Rectal smooth muscle tissue (tissue), 1 donor: ENCODE measurements around the gene POLR1D.
A peak's percentile ranks its signal among the peaks of the same experiment; 100 is the strongest.

Experiments
- H3K27ac ChIP-seq: one replicate; pipeline ENCODE4 v1.7.0; 2013; ENCODE audit warnings: low read depth, low read length, inconsistent platforms
- H3K27me3 ChIP-seq: one replicate; pipeline ENCODE4 v1.7.0; 2013; ENCODE audit warnings: low read length; ENCODE audit not compliant: control insufficient read depth, insufficient read depth
- H3K36me3 ChIP-seq: one replicate; pipeline ENCODE4 v1.7.0; 2013; ENCODE audit warnings: low read length; ENCODE audit not compliant: control insufficient read depth, insufficient read depth
- H3K4me1 ChIP-seq: one replicate; pipeline ENCODE4 v1.7.0; 2013; ENCODE audit warnings: low read length; ENCODE audit not compliant: control insufficient read depth, insufficient read depth
- H3K4me3 ChIP-seq: one replicate; pipeline ENCODE4 v1.7.0; 2013; ENCODE audit warnings: low read length
- H3K9ac ChIP-seq: one replicate; pipeline ENCODE4 v1.7.0; 2013; ENCODE audit warnings: low read length

The POLR1D gene, protein sequence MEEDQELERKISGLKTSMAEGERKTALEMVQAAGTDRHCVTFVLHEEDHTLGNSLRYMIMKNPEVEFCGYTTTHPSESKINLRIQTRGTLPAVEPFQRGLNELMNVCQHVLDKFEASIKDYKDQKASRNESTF

DNA sequence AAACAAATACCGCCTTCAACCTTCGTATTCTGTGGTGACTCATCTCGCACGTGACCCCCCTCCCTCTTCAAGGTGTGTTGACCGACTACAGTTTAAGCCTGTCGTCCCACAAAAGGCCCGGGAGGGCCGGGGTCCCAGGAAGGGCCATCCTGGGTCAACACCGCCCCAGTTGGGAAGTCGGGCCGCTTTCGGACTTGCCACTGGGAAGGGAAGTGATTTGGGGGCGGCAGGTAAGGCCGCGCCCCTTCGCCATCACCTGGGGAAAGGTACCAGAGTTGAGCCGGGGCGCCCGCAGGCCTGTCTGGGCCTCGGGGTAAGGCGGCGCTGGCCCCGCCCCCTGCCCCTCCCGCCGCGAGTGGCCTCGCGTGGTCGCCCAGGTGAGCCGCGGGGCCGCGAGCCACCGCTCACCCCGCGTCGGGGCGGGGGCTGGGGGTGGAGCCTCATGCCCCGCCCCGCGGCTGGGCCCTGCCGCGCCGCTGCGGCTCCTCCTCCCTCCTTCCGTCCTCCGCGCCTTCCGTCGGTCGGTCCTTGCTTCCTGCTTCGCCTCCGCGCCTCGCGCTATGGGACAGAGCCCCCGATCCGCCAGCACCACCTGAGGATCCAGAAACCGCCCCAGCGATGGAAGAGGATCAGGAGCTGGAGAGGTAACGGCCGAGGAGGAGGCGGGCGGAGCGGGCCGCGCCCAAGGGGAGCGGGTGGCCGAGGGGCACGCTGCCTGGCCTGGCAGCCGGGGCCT lies at the start of gene POLR1D:
POLR1D (plus strand) TSS at position 527 of the 736 bp plus-strand sequence; CDS start at position 619, 92 bp downstream.
- peak within 1 kb of the TSS; percentile 84 for H3K4me3 ChIP-seq
- peak within 1 kb of the TSS; percentile 92 for H3K27ac ChIP-seq
- peaks cover 8% of the 10 kb centered on the region for H3K4me1 ChIP-seq
- H3K27me3 ChIP-seq, result no peaks in the 10 kb centered on the region
- no peaks in the 10 kb centered on the region for H3K36me3 ChIP-seq
- peak within 1 kb of the TSS; percentile 97 for H3K9ac ChIP-seq

DNA sequence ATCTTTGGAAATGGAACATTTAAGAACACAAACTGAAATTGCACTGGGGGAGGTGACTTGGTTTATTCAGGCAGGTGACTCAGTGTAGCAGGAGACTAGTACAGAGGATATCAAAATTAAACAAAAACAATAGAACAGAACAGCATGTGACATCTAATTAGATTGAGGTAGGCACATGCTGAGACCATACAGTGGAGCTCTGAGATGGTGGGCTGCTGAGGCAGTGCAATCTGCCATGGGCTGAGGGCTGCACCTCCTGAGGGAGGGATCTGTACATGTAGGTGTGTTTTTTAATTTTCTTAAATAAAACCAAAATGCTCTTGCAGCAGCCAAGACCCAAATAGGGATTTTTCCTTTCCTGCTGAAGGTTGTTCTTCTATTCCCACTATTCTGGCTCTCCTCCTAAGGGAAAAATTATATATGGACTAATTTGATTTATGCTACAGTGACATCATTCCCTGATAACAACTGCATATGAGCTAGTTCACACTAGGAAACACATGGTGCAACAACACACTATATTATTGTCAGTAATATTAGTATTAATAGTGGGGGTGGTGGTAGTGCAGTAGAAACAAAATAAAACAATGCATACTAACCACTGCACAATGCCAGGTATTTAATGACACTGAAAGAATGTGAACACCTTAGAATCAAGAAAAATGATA lies 49.3 kb upstream of the POLR1D start:
- Histone ChIP-seq H3K27me3 (no peaks in the 10 kb centered on the region), H3K27ac (no peak overlapping the region), H3K9ac (no peak overlapping the region), H3K4me3 (no peak overlapping the region), H3K36me3 (peaks cover 7% of the 10 kb centered on the region), H3K4me1 (no peaks in the 10 kb centered on the region)

DNA sequence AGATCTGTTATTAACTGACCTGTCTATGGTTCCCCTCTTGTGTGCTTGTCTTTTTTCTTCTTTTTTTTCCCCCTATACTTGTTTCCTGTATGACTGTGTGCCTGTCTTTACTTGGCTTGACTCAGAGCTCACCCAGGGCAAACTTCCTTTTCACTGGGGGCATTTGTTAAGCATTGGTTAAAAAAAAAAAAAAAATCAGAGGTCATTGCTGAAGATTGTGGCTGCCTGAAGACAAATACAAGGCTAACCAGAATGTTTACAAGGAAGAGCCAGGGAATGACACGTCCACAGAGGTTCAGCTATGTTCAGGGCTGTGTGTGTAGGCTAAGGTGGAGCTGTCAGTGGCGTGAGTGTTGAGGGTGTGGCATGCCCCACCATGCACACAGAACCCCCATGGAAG lies 48.4 kb upstream of the POLR1D start:
- H3K4me3 ChIP-seq, result no peak overlapping the region
- H3K4me1 ChIP-seq, result no peaks in the 10 kb centered on the region
- no peak overlapping the region for H3K27ac ChIP-seq
- H3K27me3 ChIP-seq, result no peaks in the 10 kb centered on the region
- no peak overlapping the region for H3K9ac ChIP-seq
- peaks cover 5% of the 10 kb centered on the region for H3K36me3 ChIP-seq

DNA sequence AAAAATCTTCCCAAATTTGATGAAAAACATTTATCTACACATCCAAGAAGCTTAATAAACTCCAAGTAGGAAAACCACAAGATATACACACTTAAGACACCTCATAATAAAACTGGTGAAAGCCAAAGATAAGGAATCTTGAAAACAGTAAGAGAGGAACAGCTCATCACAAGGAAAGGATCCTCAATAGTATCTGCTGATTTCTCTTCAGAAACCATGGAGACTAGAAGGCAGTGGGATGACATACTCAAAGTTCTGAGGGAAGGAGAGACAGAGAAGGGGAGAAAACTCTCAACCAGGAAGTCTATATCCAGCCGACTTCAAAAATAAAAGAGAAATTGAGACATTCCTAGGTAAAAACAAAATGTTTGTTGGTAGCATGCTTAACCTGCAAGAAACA lies 47.0 kb upstream of the POLR1D start:
- H3K4me3 ChIP-seq, result no peak overlapping the region
- H3K27ac ChIP-seq, result no peak overlapping the region
- no peaks in the 10 kb centered on the region for H3K4me1 ChIP-seq
- no peaks in the 10 kb centered on the region for H3K36me3 ChIP-seq
- H3K27me3 ChIP-seq, result no peaks in the 10 kb centered on the region
- no peak overlapping the region for H3K9ac ChIP-seq

DNA sequence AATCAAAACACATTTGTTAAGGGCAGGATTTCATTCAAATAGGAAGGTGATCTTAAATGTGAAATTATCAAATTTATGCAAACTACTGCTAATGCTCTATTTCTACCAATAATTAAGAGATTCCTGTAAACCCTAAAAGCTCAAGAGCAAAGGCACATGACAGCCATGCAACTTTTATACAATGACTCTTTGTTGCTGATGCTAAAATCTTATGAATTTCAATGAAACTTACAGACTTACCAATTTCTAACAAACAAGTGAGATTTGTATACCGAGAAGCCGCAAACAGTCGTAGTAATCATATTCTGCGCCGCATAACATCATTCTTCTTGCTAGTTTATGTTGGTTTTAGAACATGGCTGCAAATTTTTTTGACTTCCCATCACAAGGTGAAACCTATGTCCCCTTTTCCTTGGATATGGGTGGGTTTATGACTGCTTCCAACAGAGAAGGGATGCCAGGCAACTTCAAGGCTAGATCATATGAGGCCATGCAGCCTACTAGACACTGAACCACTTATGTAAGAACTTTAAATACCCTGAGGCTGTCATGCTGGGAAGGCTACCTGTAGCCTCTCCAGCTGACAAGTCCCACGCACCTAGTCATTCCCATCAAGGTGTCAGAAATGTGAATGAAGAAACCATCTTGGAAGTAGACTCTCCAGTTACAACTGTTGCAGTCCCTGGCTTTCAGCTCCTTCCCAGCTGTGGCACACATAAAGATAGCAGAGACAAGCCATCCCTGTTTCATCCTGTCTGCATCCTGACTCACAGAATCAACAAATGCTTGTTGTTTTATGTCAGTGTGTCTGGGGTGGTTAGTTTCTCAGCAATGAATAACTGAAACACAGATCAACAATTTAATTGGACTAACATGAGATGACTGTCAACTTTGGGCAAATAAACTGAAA lies 43.3 kb upstream of the POLR1D start:
- H3K4me3 ChIP-seq, result no peak overlapping the region
- H3K27me3 ChIP-seq, result no peaks in the 10 kb centered on the region
- no peak overlapping the region for H3K9ac ChIP-seq
- H3K4me1 ChIP-seq, result no peaks in the 10 kb centered on the region
- H3K36me3 ChIP-seq, result no peaks in the 10 kb centered on the region
- no peak overlapping the region for H3K27ac ChIP-seq

DNA sequence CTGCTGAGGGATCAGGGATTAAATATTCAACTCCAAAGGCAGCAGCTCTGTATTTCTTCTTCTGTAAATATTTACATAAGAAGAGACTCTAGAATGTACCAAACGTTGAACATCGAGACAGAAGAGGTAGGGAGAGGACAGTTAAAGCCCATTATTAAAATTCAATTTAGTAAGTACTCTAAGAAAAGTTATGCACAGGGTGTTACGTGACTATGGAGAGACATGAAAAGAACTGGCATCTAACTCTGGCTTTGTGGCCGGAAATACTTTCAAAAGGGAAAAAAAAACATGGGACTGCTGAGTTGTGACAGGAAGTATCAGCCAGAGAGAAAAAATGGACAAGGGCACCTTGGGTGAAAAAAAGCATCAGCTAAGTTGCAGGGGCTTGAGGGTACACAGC lies 38.0 kb upstream of the POLR1D start:
- peaks cover 4% of the 10 kb centered on the region for H3K4me1 ChIP-seq
- H3K27ac ChIP-seq, result no peak overlapping the region
- no peaks in the 10 kb centered on the region for H3K36me3 ChIP-seq
- no peak overlapping the region for H3K4me3 ChIP-seq
- no peak overlapping the region for H3K9ac ChIP-seq
- H3K27me3 ChIP-seq, result no peaks in the 10 kb centered on the region

DNA sequence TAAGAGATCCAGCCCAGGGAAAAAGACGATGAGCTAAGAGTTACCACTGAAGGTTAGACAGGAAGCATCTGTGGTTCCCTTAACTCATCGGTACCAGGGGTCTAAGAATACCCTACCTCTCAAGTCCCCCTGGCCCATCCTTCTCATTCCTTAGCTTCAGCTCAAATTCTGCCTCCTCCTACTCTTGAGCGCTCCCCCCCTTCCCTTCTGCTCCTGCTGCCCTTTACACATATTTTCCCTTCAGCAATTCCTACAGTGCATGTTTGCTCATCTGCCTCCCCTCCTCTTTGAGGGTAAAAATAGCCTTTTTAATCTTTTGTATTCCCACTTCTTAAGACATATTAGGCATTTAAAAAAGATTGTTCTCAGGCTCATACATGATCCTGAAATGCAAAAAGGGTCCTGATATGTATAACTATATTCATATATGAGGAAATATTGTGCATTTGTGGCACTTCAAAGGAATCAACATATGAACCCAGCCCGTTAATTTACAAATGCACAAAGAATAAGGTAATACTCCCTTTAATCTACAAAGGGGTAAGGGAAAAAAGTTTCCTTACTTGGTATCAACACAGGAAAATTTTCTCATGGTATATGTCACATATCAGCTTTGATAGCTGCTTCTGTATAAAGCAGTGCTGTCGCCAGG lies 34.5 kb upstream of the POLR1D start:
- no peak overlapping the region for H3K9ac ChIP-seq
- H3K27me3 ChIP-seq, result no peaks in the 10 kb centered on the region
- no peak overlapping the region for H3K27ac ChIP-seq
- no peaks in the 10 kb centered on the region for H3K36me3 ChIP-seq
- peaks cover 4% of the 10 kb centered on the region for H3K4me1 ChIP-seq
- no peak overlapping the region for H3K4me3 ChIP-seq

DNA sequence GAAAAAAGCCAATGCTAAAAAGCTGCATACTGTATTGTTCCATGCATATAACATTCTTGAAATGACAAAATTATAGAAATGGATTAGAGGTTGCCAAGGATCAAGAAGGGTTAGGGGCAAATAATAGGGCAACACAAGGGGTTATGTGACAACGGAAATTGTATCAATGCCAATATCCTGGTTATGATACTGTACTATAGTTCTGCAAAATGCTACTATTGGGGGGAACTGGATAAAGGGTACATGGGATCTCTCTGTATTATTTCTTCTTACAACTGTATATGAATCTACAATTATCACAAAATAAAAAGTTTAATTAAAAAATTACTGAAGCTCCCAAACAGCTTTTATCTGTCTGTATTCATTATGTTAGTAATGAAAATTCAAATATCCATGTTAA lies 33.3 kb upstream of the POLR1D start:
- Histone ChIP-seq H3K9ac (no peak overlapping the region), H3K27ac (no peak overlapping the region), H3K36me3 (no peaks in the 10 kb centered on the region), H3K4me3 (no peak overlapping the region), H3K27me3 (no peaks in the 10 kb centered on the region), H3K4me1 (peaks cover 4% of the 10 kb centered on the region)

DNA sequence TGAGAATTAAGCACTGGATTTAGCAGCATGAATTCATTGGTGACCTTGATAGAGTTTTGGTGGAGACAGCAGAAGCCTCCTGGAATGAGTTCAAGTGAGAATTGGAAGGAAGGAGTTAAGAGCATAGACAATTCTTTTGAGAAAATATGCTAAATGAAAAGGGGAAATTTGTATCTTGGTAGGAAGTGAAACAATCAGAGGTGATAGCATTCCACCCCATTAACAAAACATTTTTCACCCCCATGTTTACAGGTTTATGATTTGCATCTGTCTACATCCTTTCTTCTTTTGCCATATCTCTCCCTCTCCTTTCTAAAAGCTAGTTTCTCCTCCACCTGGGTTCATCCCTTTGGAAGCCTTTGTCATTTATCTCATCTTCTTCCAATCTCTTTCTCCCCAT lies 28.8 kb upstream of the POLR1D start:
- H3K4me1 ChIP-seq, result no peaks in the 10 kb centered on the region
- no peak overlapping the region for H3K4me3 ChIP-seq
- H3K27ac ChIP-seq, result no peak overlapping the region

DNA sequence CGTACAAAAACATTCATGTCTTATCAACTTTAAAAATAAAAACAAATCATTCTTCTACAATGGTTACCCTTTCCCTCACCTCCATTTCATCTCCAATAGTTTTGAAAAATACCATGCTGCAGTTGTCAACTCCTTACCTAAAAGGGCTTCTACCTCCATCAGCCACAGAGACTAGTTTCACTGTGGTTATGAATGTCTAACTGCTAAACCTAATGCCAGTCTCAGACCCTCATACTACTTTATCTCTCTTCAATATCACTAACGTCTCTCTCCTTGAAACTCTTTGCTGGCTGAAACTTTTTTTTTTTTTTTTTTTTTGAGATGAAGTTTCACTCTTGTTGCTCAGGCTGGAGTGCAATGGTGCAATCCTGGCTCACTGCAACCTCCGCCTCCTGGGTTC lies 28.4 kb upstream of the POLR1D start:
- no peak overlapping the region for H3K4me3 ChIP-seq
- H3K27ac ChIP-seq, result no peak overlapping the region
- no peaks in the 10 kb centered on the region for H3K36me3 ChIP-seq
- no peaks in the 10 kb centered on the region for H3K27me3 ChIP-seq
- no peaks in the 10 kb centered on the region for H3K4me1 ChIP-seq
- no peak overlapping the region for H3K9ac ChIP-seq

More for the DNA sequence above, 28.8 kb upstream of the POLR1D start:
- Histone ChIP-seq H3K9ac (no peak overlapping the region), H3K36me3 (no peaks in the 10 kb centered on the region), H3K27me3 (no peaks in the 10 kb centered on the region)

DNA sequence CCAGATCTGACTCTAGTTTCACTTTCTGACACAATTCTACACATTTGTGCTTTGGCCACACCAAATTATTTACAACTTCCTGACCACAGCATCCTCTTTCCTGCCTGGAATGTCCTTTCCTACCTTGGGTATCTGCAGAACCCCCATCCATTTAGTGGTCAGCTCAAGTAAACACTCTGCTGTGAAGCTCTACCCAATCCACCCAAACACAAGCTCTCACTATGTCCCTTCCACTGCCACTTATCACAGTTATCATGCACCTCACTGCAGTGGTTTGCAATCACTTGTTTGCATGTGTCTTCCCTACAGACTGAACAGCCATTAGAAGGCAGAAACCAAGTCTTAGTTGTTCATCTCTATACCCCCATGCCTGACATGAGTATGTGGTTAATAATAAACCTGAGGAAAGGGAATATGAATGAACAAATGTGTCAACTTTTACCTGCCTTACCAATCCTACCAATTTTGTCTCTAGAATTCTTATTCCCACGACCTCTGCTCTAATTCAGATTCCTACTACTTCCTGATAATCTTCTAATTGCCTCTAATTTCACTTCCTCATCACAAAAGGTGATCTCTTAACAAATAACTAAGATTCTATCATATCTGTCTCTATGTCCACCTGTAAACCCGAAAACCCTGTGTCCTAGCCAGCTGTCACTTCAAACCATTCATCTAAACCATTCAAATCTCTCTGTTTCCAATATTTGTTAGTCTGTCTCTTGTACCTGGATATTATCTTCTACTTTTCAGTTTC lies 26.5 kb upstream of the POLR1D start:
- Histone ChIP-seq H3K36me3 (no peaks in the 10 kb centered on the region), H3K4me1 (no peaks in the 10 kb centered on the region), H3K27ac (no peak overlapping the region)

More for the DNA sequence above, 26.5 kb upstream of the POLR1D start:
- Histone ChIP-seq H3K9ac (no peak overlapping the region), H3K4me3 (no peak overlapping the region), H3K27me3 (no peaks in the 10 kb centered on the region)
